ENCODE measurements around the gene RALA. TPM values are rescaled to one million over a fixed set of nuclear protein-coding genes. Genes with fewer than 3 reads are reported as not detected.

The RALA gene
- polyA plus RNA-seq, 1 donor (not counting 4 experiments of a cell fraction or from before 2014, with no cell fraction given), result 64.6 TPM

- Histone ChIP-seq H3K36me3 (ENCODE audit: control insufficient read depth in 2 of 2, extremely low read depth in 1 of 2, insufficient read depth in 2 of 2, low read length in 2 of 2) (peaks cover under 1% of the 10 kb centered on the region in 2 experiments), H3K9me1 (ENCODE audit: control insufficient read depth, extremely low read depth, insufficient read depth, low read length) (no peaks in the 10 kb centered on the region), H3K9ac (ENCODE audit: control insufficient read depth, extremely low read depth, insufficient read depth, low read length) (no peak overlapping the region), H4K20me1 (ENCODE audit: control insufficient read depth, extremely low read depth, insufficient read depth, low read length) (no peaks in the 10 kb centered on the region), H3K4me2 (ENCODE audit: control insufficient read depth, extremely low read depth, insufficient read depth, low read depth, low read length) (peak overlapping the region; percentile 99), H3K79me2 (ENCODE audit: control insufficient read depth, insufficient read depth, low read length) (peaks cover 34% of the 10 kb centered on the region), H3K4me3 (ENCODE audit: control insufficient read depth in 2 of 3, extremely low read depth in 1 of 3, insufficient read depth in 2 of 3, low read depth in 1 of 3, low read length in 3 of 3) (no peak overlapping the region), H3K9me3 (ENCODE audit: control insufficient read depth, low read depth, low read length) (no peaks in the 10 kb centered on the region), H3K4me1 (ENCODE audit: control insufficient read depth, extremely low read depth, insufficient read depth, low read length) (peaks cover 50% of the 10 kb centered on the region), H2AFZ (ENCODE audit: control insufficient read depth, low read length) (no peak overlapping the region), H3K27me3 (ENCODE audit: control insufficient read depth, extremely low read depth, insufficient read depth, low read length) (no peaks in the 10 kb centered on the region), H3K27ac (ENCODE audit: control insufficient read depth, insufficient read depth, low read length) (peak overlapping the region; percentile 92)
- DNase-seq (ENCODE audit: low read depth, low spot score) (peak; percentile 73), FAIRE-seq (peak; percentile 74)
- dilution Hi-C loops (cut with MboI; ENCODE audit: extremely low pct_ligation_motif_present, low sequenced_read_pairs), result no loop called here
- TF ChIP-seq CTCF (optimal IDR thresholded peaks at IDR 0.05 in 1 of 3, IDR thresholded peaks at IDR 0.05 in 1 of 3, conservative IDR thresholded peaks at IDR 0.05 in 1 of 3; ENCODE audit: extremely low read depth in 1 of 3, insufficient read depth in 2 of 3, low read length in 3 of 3) (no peak), EZH2 (IDR thresholded peaks at IDR 0.05; ENCODE audit: low read length) (no peak)
Observed at GRCh38 chr7:39621261-39621660, 2.1 kb upstream of the RALA start.

- Histone ChIP-seq H3K79me2 (ENCODE audit: control insufficient read depth, insufficient read depth, low read length) (peaks cover 40% of the 10 kb centered on the region), H3K9ac (ENCODE audit: control insufficient read depth, extremely low read depth, insufficient read depth, low read length) (peak overlapping the region; percentile 95), H3K9me1 (ENCODE audit: control insufficient read depth, extremely low read depth, insufficient read depth, low read length) (no peaks in the 10 kb centered on the region), H3K4me2 (ENCODE audit: control insufficient read depth, extremely low read depth, insufficient read depth, low read depth, low read length) (peak overlapping the region; percentile 99), H3K4me1 (ENCODE audit: control insufficient read depth, extremely low read depth, insufficient read depth, low read length) (peaks cover 45% of the 10 kb centered on the region), H2AFZ (ENCODE audit: control insufficient read depth, low read length) (no peak overlapping the region), H3K36me3 (ENCODE audit: control insufficient read depth in 2 of 2, extremely low read depth in 1 of 2, insufficient read depth in 2 of 2, low read length in 2 of 2) (peaks cover 2 to 6% of the 10 kb centered on the region in 2 experiments), H3K27me3 (ENCODE audit: control insufficient read depth, extremely low read depth, insufficient read depth, low read length) (no peaks in the 10 kb centered on the region), H3K9me3 (ENCODE audit: control insufficient read depth, low read depth, low read length) (no peaks in the 10 kb centered on the region), H4K20me1 (ENCODE audit: control insufficient read depth, extremely low read depth, insufficient read depth, low read length) (no peaks in the 10 kb centered on the region), H3K4me3 (ENCODE audit: control insufficient read depth in 2 of 3, extremely low read depth in 1 of 3, insufficient read depth in 2 of 3, low read depth in 1 of 3, low read length in 3 of 3) (peak overlapping the region in 2 of 3 experiments; percentile 92 to 97), H3K27ac (ENCODE audit: control insufficient read depth, insufficient read depth, low read length) (peak overlapping the region; percentile 92)
- DNase-seq (ENCODE audit: low read depth, low spot score) (no peak), FAIRE-seq (no peak)
- dilution Hi-C loops (cut with MboI; ENCODE audit: extremely low pct_ligation_motif_present, low sequenced_read_pairs), result no loop called here
- TF ChIP-seq CTCF (optimal IDR thresholded peaks at IDR 0.05 in 1 of 3, IDR thresholded peaks at IDR 0.05 in 1 of 3, conservative IDR thresholded peaks at IDR 0.05 in 1 of 3; ENCODE audit: extremely low read depth in 1 of 3, insufficient read depth in 2 of 3, low read length in 3 of 3) (no peak), EZH2 (IDR thresholded peaks at IDR 0.05; ENCODE audit: low read length) (no peak)
Observed at GRCh38 chr7:39621784-39622411, 1.5 kb upstream of the RALA start.
